Measurements from ENCODE around the gene PIK3R1. TPM values are rescaled to one million over a fixed set of nuclear protein-coding genes. Genes with fewer than 3 reads are reported as not detected.

Gene PIK3R1
- total RNA-seq, 2 experiments from 2014 or later: 41.0 to 44.3 TPM

- POLR2A ChIA-PET: interaction anchor here (1.3 kb wide), 1 partner anchor 87 kb away, joined by 3 read pairs; no protein-coding TSS in a partner anchor
- CTCF ChIA-PET: interaction anchor here (0.7 kb wide), 1 partner anchor 81 kb away, joined by 3 read pairs; no protein-coding TSS in a partner anchor
Measured at GRCh38 chr5:68303754-68304420, 88.3 kb downstream of the PIK3R1 start.

GRCh38 chr5:68304421-68305052, 89.0 kb downstream of the PIK3R1 start:
- ChIA-PET CTCF (no interaction called here), POLR2A (no interaction called here)

- POLR2A ChIA-PET: no interaction called here
- CTCF ChIA-PET: no interaction called here
Measured at GRCh38 chr5:68305223-68305870, 89.8 kb downstream of the PIK3R1 start.

GRCh38 chr5:68306361-68307014, 90.9 kb downstream of the PIK3R1 start:
- CTCF ChIA-PET: interaction anchor here (0.6 kb wide), 1 partner anchor 1387 kb away, joined by 3 read pairs; no protein-coding TSS in a partner anchor

GRCh38 chr5:68313336-68313735, 97.8 kb downstream of the PIK3R1 start:
- ChIA-PET POLR2A (no interaction called here), CTCF (no interaction called here)

More at GRCh38 chr5:68306361-68307014, 90.9 kb downstream of the PIK3R1 start:
- POLR2A ChIA-PET: no interaction called here

- ChIA-PET POLR2A (no interaction called here), CTCF (no interaction called here)
Measured at GRCh38 chr5:68314465-68314864, 98.9 kb downstream of the PIK3R1 start.

GRCh38 chr5:68315679-68316271, 100.2 kb downstream of the PIK3R1 start:
- ChIA-PET CTCF (no interaction called here), POLR2A (no interaction called here)

GRCh38 chr5:68316469-68316868, 100.9 kb downstream of the PIK3R1 start:
- ChIA-PET POLR2A (no interaction called here), CTCF (no interaction called here)

GRCh38 chr5:68317646-68318045, 102.1 kb downstream of the PIK3R1 start:
- ChIA-PET POLR2A (no interaction called here), CTCF (no interaction called here)

- POLR2A ChIA-PET: no interaction called here
- CTCF ChIA-PET: no interaction called here
Measured at GRCh38 chr5:68318955-68319705, 103.6 kb downstream of the PIK3R1 start.

- ChIA-PET POLR2A (no interaction called here), CTCF (no interaction called here)
Measured at GRCh38 chr5:68319706-68320412, 104.3 kb downstream of the PIK3R1 start.

- POLR2A ChIA-PET: no interaction called here
- CTCF ChIA-PET: interaction anchor here (0.7 kb wide), 1 partner anchor 30 kb away, joined by 3 read pairs; no protein-coding TSS in a partner anchor
Measured at GRCh38 chr5:68320413-68320986, 104.9 kb downstream of the PIK3R1 start.

GRCh38 chr5:68325065-68325580, 109.6 kb downstream of the PIK3R1 start:
- CTCF ChIA-PET: no interaction called here
- POLR2A ChIA-PET: no interaction called here

- ChIA-PET CTCF (no interaction called here), POLR2A (no interaction called here)
Measured at GRCh38 chr5:68329554-68330255, 114.1 kb downstream of the PIK3R1 start.

- ChIA-PET CTCF (no interaction called here), POLR2A (no interaction called here)
Measured at GRCh38 chr5:68330574-68330973, 115.0 kb downstream of the PIK3R1 start.

- ChIA-PET POLR2A (no interaction called here), CTCF (no interaction called here)
Measured at GRCh38 chr5:68331192-68332079, 115.9 kb downstream of the PIK3R1 start.

GRCh38 chr5:68332080-68332451, 116.5 kb downstream of the PIK3R1 start:
- POLR2A ChIA-PET: no interaction called here
- CTCF ChIA-PET: no interaction called here

All from activated CD8-positive, alpha-beta memory T cell treated with anti-CD3 and anti-CD28 coated beads for 36 hours (primary cell).